Measurements from ENCODE around the gene SLC44A3. TPM values are rescaled to one million over a fixed set of nuclear protein-coding genes. Genes with fewer than 3 reads are reported as not detected.

SLC44A3 gene
- total and polyA plus RNA-seq, 4 donors, result 9.3 to 31.8 (median 11.6) TPM

- no peak for TF ChIP-seq CTCF (IDR thresholded peaks at IDR 0.05; ENCODE audit: control extremely low read depth, extremely low read depth)
- no peak for ATAC-seq (ENCODE audit: insufficient read depth, low FRiP score)
- WGBS, 2 donors, result 65 to 68% methylated on average over 2 of the region's 2 CpGs
- Histone ChIP-seq H3K4me1 (ENCODE audit: control insufficient read depth in 5 of 5, insufficient read depth in 5 of 5, low read length in 5 of 5) (peaks cover 0 to 20% (median 17%) of the 10 kb centered on the region in 5 donors), H3K27ac (ENCODE audit: low read depth in 1 of 2, low read length in 1 of 2) (no peak overlapping the region), H3K27me3 (ENCODE audit: control insufficient read depth in 3 of 3, insufficient read depth in 3 of 3, low read length in 2 of 3) (no peaks in the 10 kb centered on the region), H3K9me3 (ENCODE audit: control insufficient read depth in 4 of 4, insufficient read depth in 3 of 4, low read length in 3 of 4) (no peaks in the 10 kb centered on the region), H3K36me3 (ENCODE audit: control insufficient read depth in 4 of 4, insufficient read depth in 4 of 4, low read length in 4 of 4) (no peaks in the 10 kb centered on the region), H3K9ac (ENCODE audit: insufficient read depth in 1 of 2, low read length in 2 of 2) (no peak overlapping the region), H3K4me3 (no peak overlapping the region)
- DNase-seq, result no peak
These were observed 39.0 kb downstream of the SLC44A3 start for GRCh38 chr1:94859174-94859573.

DNA sequence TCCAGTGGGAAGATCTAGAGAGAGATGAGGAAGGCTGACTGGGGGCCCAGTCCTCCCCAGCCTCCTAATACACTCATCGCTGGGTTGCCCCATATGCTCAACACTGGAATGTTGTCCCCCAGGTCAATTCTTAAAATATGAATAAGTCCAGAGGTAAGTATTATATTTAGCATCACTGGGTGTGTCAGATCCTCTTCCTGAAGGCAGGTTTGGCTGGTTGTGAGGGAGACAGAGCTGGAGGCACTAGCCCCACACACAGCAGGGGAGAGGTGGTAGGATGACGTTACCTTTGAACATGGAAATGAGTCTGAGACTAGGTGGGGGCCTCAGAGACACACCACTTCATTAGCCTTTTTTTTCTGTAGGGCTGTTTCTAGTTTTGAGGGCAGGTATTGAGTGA, 42.6 kb downstream of the SLC44A3 start:
- Histone ChIP-seq H3K36me3 (ENCODE audit: control insufficient read depth in 4 of 4, insufficient read depth in 4 of 4, low read length in 4 of 4) (no peaks in the 10 kb centered on the region), H3K27me3 (ENCODE audit: control insufficient read depth in 3 of 3, insufficient read depth in 3 of 3, low read length in 2 of 3) (no peaks in the 10 kb centered on the region), H3K4me1 (ENCODE audit: control insufficient read depth in 5 of 5, insufficient read depth in 5 of 5, low read length in 5 of 5) (peaks cover 10 to 32% (median 16%) of the 10 kb centered on the region in 5 donors), H3K9me3 (ENCODE audit: control insufficient read depth in 4 of 4, insufficient read depth in 3 of 4, low read length in 3 of 4) (no peaks in the 10 kb centered on the region), H3K27ac (ENCODE audit: low read depth in 1 of 2, low read length in 1 of 2) (peak overlapping the region in 1 of 2 donors; percentile 66), H3K9ac (ENCODE audit: insufficient read depth in 1 of 2, low read length in 2 of 2) (peak overlapping the region in 1 of 2 donors; percentile 42), H3K4me3 (no peak overlapping the region)
- 81 to 87% methylated on average over 2 of the region's 2 CpGs for WGBS, 2 donors
- ATAC-seq (ENCODE audit: insufficient read depth, low FRiP score) (no peak), DNase-seq (no peak)
- no peak for TF ChIP-seq CTCF (IDR thresholded peaks at IDR 0.05; ENCODE audit: control extremely low read depth, extremely low read depth)

- Histone ChIP-seq H3K9ac (ENCODE audit: insufficient read depth in 1 of 2, low read length in 2 of 2) (peak overlapping the region in 1 of 2 donors; percentile 42), H3K27me3 (ENCODE audit: control insufficient read depth in 3 of 3, insufficient read depth in 3 of 3, low read length in 2 of 3) (no peaks in the 10 kb centered on the region), H3K4me1 (ENCODE audit: control insufficient read depth in 5 of 5, insufficient read depth in 5 of 5, low read length in 5 of 5) (peaks cover 10 to 32% (median 16%) of the 10 kb centered on the region in 5 donors), H3K36me3 (ENCODE audit: control insufficient read depth in 4 of 4, insufficient read depth in 4 of 4, low read length in 4 of 4) (no peaks in the 10 kb centered on the region), H3K27ac (ENCODE audit: low read depth in 1 of 2, low read length in 1 of 2) (peak overlapping the region; percentile 70 to 85), H3K4me3 (no peak overlapping the region), H3K9me3 (ENCODE audit: control insufficient read depth in 4 of 4, insufficient read depth in 3 of 4, low read length in 3 of 4) (no peaks in the 10 kb centered on the region)
- no peak for TF ChIP-seq CTCF (IDR thresholded peaks at IDR 0.05; ENCODE audit: control extremely low read depth, extremely low read depth)
- ATAC-seq (ENCODE audit: insufficient read depth, low FRiP score), result peak; percentile 44
- 2 to 4% methylated on average over 2 of the region's 2 CpGs for WGBS, 2 donors
- DNase-seq, result peak in 2 of 3 donors; percentile 74 to 86
These were observed 43.2 kb downstream of the SLC44A3 start for GRCh38 chr1:94863297-94863911.
